Measurements from ENCODE around the gene SLC12A5.

GRCh38 chr20:46000262-46000996 lies 28.6 kb upstream of the SLC12A5 start:
- TF ChIP-seq CTCF (IDR thresholded peaks at IDR 0.05 in 4 of 5, conservative IDR thresholded peaks at IDR 0.05 in 1 of 5) (no peak), POLR2A (IDR thresholded peaks at IDR 0.05) (no peak)

Measured in gastrocnemius medialis (tissue), 4 donors.